Activated naive CD4-positive, alpha-beta T cell treated with anti-CD3 and anti-CD28 coated beads, Interleukin-2, amount 10 ng/mL, durations not matched to agents 7 days and 5 days (primary cell): ENCODE results near the gene MYMX.

ENCODE experiments used
- CTCF ChIA-PET: fragments of 350-600 bp; sonication (Branson Sonifier 250); formaldehyde crosslinking; loops from one replicate; lab custom pipeline; 2021; ENCODE audit warnings: antibody characterized with exemption; lab: Charles Lee
- DNase-seq: peaks from one replicate; pipeline ENCODE4 v3.0.0-alpha.2; 2020
- H3K27ac Mint-ChIP-seq: one replicate; pipeline ENCODE4 v1.8.0; 2021; ENCODE audit warnings: mild to moderate bottlenecking, moderate library complexity, mixed read lengths
- H3K27me3 Mint-ChIP-seq: one replicate; pipeline ENCODE4 v1.8.0; 2021; ENCODE audit warnings: mild to moderate bottlenecking, mixed read lengths
- H3K36me3 Mint-ChIP-seq: one replicate; pipeline ENCODE4 v1.8.0; 2021; ENCODE audit warnings: mixed read lengths
- H3K4me1 Mint-ChIP-seq: one replicate; pipeline ENCODE4 v1.8.0; 2021; ENCODE audit warnings: mixed read lengths
- H3K4me3 Mint-ChIP-seq: one replicate; pipeline ENCODE4 v1.8.0; 2021; ENCODE audit warnings: mild to moderate bottlenecking, moderate library complexity, mixed read lengths
- H3K9me3 Mint-ChIP-seq: one replicate; pipeline ENCODE4 v1.8.0; 2021; ENCODE audit warnings: mixed read lengths

Gene MYMX

GRCh38 chr6:44257753-44258324, 41.1 kb downstream of the MYMX start:
- peaks cover 62% of the 10 kb centered on the region for H3K4me1 Mint-ChIP-seq
- H3K36me3 Mint-ChIP-seq, result peaks cover 45% of the 10 kb centered on the region
- no peaks in the 10 kb centered on the region for H3K9me3 Mint-ChIP-seq
- CTCF ChIA-PET, result interaction anchor here (1.5 to 2.0 kb wide), 2 partner anchors 10 to 11 kb away, joined by 6 to 11 read pairs; no protein-coding TSS in a partner anchor
- no peaks in the 10 kb centered on the region for H3K27me3 Mint-ChIP-seq
- no peak for DNase-seq
- peak overlapping the region; percentile 80 for H3K27ac Mint-ChIP-seq
- H3K4me3 Mint-ChIP-seq, result peak overlapping the region; percentile 78

- Mint-ChIP-seq H3K4me3 (peak overlapping the region; percentile 78), H3K9me3 (no peaks in the 10 kb centered on the region), H3K4me1 (peaks cover 63% of the 10 kb centered on the region), H3K27me3 (no peaks in the 10 kb centered on the region), H3K27ac (peak overlapping the region; percentile 80), H3K36me3 (peaks cover 43% of the 10 kb centered on the region)
- DNase-seq, result no peak
- CTCF ChIA-PET, result no interaction called here
These were observed 41.7 kb downstream of the MYMX start for GRCh38 chr6:44258325-44258863.

GRCh38 chr6:44258921-44259320, 42.2 kb downstream of the MYMX start:
- Mint-ChIP-seq H3K36me3 (peaks cover 37% of the 10 kb centered on the region), H3K4me3 (peak overlapping the region; percentile 78), H3K9me3 (no peaks in the 10 kb centered on the region), H3K27ac (peak overlapping the region; percentile 50), H3K27me3 (no peaks in the 10 kb centered on the region), H3K4me1 (peaks cover 64% of the 10 kb centered on the region)
- no peak for DNase-seq
- CTCF ChIA-PET, result no interaction called here

- Mint-ChIP-seq H3K4me3 (no peak overlapping the region), H3K9me3 (no peaks in the 10 kb centered on the region), H3K36me3 (peaks cover 33% of the 10 kb centered on the region), H3K27me3 (no peaks in the 10 kb centered on the region), H3K4me1 (peaks cover 63% of the 10 kb centered on the region), H3K27ac (no peak overlapping the region)
- CTCF ChIA-PET, result no interaction called here
- no peak for DNase-seq
These were observed 43.3 kb downstream of the MYMX start for GRCh38 chr6:44260011-44260410.

GRCh38 chr6:44260451-44261297, 43.9 kb downstream of the MYMX start:
- Mint-ChIP-seq H3K4me1 (peaks cover 59% of the 10 kb centered on the region), H3K4me3 (no peak overlapping the region), H3K27me3 (no peaks in the 10 kb centered on the region), H3K9me3 (no peaks in the 10 kb centered on the region), H3K36me3 (peaks cover 28% of the 10 kb centered on the region), H3K27ac (peak overlapping the region; percentile 0)
- CTCF ChIA-PET, result interaction anchor here (1.0 kb wide), 1 partner anchor 9 kb away, joined by 4 read pairs; no protein-coding TSS in a partner anchor
- DNase-seq, result no peak

GRCh38 chr6:44261581-44261980, 44.9 kb downstream of the MYMX start:
- Mint-ChIP-seq H3K27ac (no peak overlapping the region), H3K36me3 (peaks cover 22% of the 10 kb centered on the region), H3K4me1 (peaks cover 58% of the 10 kb centered on the region), H3K4me3 (no peak overlapping the region), H3K27me3 (peaks cover 3% of the 10 kb centered on the region), H3K9me3 (no peaks in the 10 kb centered on the region)
- DNase-seq, result no peak
- CTCF ChIA-PET, result interaction anchor here (1.0 to 2.5 kb wide), 5 partner anchors 8 to 165 kb away, joined by 3 to 10 read pairs (median 4); no protein-coding TSS in a partner anchor

GRCh38 chr6:44262467-44263353, 46.0 kb downstream of the MYMX start:
- peak overlapping the region; percentile 93 for H3K27ac Mint-ChIP-seq
- no peak for DNase-seq
- H3K27me3 Mint-ChIP-seq, result peaks cover 10% of the 10 kb centered on the region
- peaks cover 22% of the 10 kb centered on the region for H3K36me3 Mint-ChIP-seq
- CTCF ChIA-PET, result interaction anchor here (1.1 to 2.5 kb wide), 3 partner anchors 9 to 73 kb away, joined by 4 to 10 read pairs (median 4); no protein-coding TSS in a partner anchor
- H3K9me3 Mint-ChIP-seq, result no peaks in the 10 kb centered on the region
- H3K4me1 Mint-ChIP-seq, result peaks cover 61% of the 10 kb centered on the region
- peak overlapping the region; percentile 85 for H3K4me3 Mint-ChIP-seq

GRCh38 chr6:44263354-44264100, 46.8 kb downstream of the MYMX start:
- Mint-ChIP-seq H3K4me1 (peaks cover 56% of the 10 kb centered on the region), H3K9me3 (no peaks in the 10 kb centered on the region), H3K27me3 (peaks cover 17% of the 10 kb centered on the region), H3K27ac (peak overlapping the region; percentile 93), H3K4me3 (peak overlapping the region; percentile 85), H3K36me3 (peaks cover 19% of the 10 kb centered on the region)
- peak; percentile 50 for DNase-seq
- CTCF ChIA-PET, result interaction anchor here (1.1 to 2.5 kb wide), 5 partner anchors 10 to 77 kb away, joined by 3 to 10 read pairs (median 4); partner anchors contain the start of gene SLC29A1

- Mint-ChIP-seq H3K27me3 (peaks cover 25% of the 10 kb centered on the region), H3K36me3 (peaks cover 13% of the 10 kb centered on the region), H3K4me3 (peak overlapping the region; percentile 85), H3K9me3 (no peaks in the 10 kb centered on the region), H3K4me1 (peaks cover 54% of the 10 kb centered on the region), H3K27ac (peak overlapping the region; percentile 93)
- CTCF ChIA-PET, result interaction anchor here (0.8 to 1.4 kb wide), 10 partner anchors 11 to 91 kb away, joined by 3 to 5 read pairs (median 4); partner anchors contain the start of genes AARS2 and SLC29A1
- peak; percentile 62 for DNase-seq
These were observed 47.7 kb downstream of the MYMX start for GRCh38 chr6:44264154-44265006.

GRCh38 chr6:44265007-44265721, 48.4 kb downstream of the MYMX start, which contains the start of gene NFKBIE:
TSS of gene NFKBIE (minus strand) at chr6:44265551. CDS start at chr6:44265346, 205 bp downstream.
- Mint-ChIP-seq H3K27ac (peak within 1 kb of the TSS; percentile 93), H3K4me1 (peaks cover 62% of the 10 kb centered on the region), H3K36me3 (peaks cover 13% of the 10 kb centered on the region), H3K4me3 (peak within 1 kb of the TSS; percentile 85), H3K27me3 (peaks cover 33% of the 10 kb centered on the region), H3K9me3 (no peaks in the 10 kb centered on the region)
- peak; percentile 94 for DNase-seq
- CTCF ChIA-PET, result interaction anchor here (0.8 to 4.1 kb wide), 9 partner anchors 13 to 92 kb away, joined by 3 to 105 read pairs (median 4); partner anchors contain the start of genes AARS2 and SLC29A1

- Mint-ChIP-seq H3K4me1 (peaks cover 62% of the 10 kb centered on the region), H3K36me3 (peaks cover 13% of the 10 kb centered on the region), H3K4me3 (peak overlapping the region; percentile 85), H3K27me3 (peaks cover 36% of the 10 kb centered on the region), H3K27ac (peak overlapping the region; percentile 83), H3K9me3 (no peaks in the 10 kb centered on the region)
- CTCF ChIA-PET, result interaction anchor here (2.1 to 6.7 kb wide), 3 partner anchors 32 to 72 kb away, joined by 5 to 105 read pairs (median 83); no protein-coding TSS in a partner anchor
- DNase-seq, result no peak
These were observed 49.1 kb downstream of the MYMX start for GRCh38 chr6:44265722-44266233.
